DMS114 treated with DMSO at 0.1 percent for 48 hours (cell line): Measurements from ENCODE around the gene GLDN.

ENCODE experiments used
- DNase-seq: peaks from one replicate; lab custom pipeline; 2025; ENCODE audit not compliant: unreplicated experiment; lab: John Stamatoyannopoulos, UW

GLDN gene

DNA sequence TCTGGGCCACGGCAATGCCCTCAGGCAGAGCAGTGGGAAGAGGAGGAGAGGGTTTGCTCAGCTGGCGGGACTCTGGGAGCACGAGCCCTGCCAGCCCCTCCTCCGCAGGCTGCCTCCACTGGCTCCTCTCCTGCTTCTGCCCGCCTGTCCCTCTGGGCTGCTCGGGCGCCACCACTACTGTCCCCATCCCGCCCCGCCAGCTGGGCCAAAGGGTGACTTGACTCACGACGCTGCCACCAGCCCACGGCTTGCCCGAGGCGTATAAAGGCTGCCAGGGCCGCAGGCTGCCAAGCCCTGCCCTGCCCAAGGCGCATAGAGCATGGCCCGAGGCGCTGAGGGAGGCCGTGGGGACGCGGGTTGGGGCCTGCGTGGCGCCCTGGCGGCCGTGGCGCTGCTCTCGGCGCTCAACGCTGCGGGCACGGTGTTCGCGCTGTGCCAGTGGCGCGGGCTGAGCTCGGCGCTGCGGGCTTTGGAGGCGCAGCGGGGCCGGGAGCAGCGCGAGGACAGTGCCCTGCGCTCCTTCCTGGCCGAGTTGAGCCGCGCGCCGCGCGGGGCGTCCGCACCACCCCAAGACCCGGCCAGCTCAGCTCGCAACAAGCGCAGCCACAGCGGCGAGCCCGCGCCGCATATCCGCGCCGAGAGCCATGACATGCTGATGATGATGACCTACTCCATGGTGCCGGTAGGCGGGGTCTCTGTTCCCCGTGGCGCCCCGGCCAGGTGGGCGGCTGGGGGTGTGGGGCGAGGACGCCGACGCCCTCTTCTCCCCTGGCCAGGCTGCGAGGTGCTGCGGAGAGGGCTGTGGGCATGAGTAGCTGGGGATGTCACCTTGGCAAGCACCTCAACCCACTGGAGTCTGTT, at the start of gene GLDN:
Gene GLDN (plus strand): TSS at position 290 of the 861 bp plus-strand sequence. CDS start 30 bp downstream, at position 320.
- no peak for DNase-seq

DNA sequence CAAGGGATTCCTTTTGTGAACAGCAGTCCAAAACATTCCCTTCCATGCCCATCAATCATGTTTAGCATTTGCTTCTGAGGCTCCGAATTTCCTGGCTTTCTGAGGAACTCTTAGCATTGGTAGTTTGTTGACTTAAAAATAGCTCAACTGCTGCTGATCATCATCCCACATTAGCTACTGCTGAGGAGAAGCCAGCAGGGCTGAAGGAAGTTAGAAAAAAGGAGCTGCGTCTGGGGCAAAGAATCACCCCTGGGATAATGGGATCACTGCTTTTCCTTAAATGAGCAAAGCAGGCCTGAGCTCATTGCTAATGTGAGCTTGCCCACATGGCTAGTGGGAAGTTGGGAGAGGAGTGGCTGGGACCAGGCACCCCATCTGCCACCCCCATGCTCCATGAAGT, 42.8 kb upstream of the GLDN start:
- DNase-seq = no peak

DNA sequence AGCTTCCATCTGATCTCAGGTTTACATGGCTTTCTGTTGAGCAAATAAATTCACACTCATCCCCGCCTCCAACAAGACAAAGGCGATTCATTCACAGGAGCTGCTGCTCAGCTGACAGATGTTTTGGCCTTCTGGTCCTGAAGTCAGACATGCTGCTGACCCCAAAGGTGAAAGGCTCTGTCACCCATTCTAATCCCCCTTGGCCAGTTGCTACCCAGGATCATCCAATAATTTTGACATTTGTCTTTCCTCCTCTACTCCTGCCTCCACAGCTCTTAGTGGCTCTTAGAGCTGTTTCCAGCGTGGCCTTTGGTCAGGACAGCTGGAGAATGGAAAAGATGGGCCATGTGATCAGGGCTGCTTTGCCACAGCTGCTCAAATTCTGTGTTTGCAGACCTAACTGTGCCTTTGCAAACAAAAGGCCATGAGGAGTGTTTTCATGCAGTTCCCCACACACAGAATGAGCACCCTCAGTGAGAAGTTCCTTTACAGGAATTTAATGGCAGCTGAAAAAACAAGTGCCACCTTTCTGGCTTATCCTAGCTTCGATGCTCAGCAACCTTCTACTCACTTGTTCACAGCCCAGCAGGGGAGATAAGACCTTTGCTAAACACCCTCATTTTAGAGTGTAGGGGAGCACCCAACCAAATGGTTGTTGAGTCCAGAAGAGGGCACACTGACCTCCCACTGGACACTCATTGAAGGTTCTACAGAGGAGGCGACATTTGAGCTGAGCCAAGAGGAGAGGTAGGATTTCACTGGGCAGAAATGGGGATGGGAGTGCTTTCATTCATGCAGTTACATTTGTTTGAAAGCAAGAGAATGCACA, 42.1 kb upstream of the GLDN start:
- DNase-seq = no peak

- DNase-seq = no peak
Measured at GRCh38 chr15:51302480-51302879, 39.0 kb upstream of the GLDN start.

DNA sequence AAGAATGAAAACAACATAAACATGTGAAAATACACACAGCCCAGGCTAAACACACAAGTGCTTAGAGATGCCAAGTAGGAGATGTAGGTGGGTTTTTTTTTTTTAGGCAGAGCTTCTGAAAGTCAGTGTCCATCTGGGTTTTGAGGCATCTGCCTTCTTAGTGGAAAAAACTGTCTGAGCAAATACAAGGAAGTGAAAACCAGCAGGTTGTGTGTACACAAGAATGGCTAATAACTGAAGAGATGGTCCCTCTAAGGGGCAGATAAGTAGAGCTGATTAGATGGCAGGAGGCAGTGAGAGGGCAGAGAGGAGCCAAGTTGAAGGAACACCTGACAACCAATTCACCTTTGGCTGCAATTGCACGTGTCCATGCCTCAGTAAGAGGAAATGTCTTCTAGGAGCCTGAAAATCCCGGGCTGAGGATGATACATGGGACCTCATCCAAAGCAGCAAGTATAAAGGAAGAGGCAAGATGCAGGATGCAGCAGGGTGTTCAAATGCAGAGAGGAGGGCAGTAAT, 37.9 kb upstream of the GLDN start:
- DNase-seq = no peak

DNA sequence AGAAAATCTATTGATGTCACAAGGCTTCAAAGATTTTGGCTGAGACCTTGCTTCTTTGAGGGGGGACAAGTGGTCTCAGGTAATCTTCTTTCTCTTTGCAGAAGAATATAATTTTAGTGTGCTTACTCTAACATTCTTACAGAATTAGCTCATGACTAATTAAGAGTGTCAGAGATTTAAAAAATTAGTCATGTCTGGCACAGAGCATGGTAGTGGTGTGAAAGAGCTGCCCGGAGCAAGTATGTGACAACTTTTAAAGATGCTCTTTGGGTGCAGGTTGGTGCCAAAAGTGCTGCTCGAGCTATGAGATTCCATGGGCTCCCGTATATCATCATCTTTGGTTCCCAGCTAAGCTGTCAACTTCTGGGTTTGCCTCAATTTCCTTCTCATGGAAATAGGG, 34.1 kb upstream of the GLDN start:
- no peak for DNase-seq

- DNase-seq = no peak
Measured at GRCh38 chr15:51307811-51308210, 33.6 kb upstream of the GLDN start.

DNA sequence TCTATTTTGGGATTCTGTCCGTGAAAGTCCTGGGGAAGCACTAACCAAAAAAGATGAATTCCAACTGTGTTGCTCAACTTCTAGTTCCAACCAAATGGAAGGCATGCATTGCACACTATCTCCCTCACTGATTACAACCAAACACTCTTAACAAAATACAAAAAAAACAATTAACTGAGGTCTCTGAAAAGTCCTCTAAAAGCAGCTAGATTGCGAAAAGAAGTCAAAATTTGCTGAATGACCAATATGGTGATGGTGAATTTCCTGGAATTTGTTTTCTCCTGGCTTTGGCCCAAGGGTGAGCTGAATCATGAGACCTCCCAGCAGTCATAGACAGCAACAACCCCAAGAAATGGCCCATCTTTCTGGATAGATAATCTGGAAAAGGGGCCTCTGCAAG, 31.4 kb upstream of the GLDN start:
- DNase-seq = no peak

DNA sequence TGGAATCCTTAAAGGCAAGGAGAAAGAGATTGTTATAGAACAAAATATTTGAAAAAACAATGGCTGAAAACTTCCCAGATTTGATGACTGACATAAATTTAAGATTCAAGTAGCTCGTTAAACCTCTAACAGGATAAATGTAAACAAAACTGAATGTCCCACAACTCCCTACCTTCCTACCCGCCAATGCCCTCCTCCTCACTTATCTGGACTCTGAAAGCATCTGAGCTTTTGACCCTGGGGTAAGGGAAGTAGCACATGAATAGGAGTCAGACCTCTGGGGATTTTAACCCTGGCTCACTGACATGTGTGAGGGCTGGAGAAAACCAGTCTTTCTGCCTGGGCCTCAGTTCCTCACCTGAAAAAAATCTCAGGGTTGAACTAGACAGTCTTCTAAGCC, 29.9 kb upstream of the GLDN start:
- DNase-seq = no peak

GRCh38 chr15:51312166-51313073, 29.0 kb upstream of the GLDN start:
- DNase-seq = no peak

DNA sequence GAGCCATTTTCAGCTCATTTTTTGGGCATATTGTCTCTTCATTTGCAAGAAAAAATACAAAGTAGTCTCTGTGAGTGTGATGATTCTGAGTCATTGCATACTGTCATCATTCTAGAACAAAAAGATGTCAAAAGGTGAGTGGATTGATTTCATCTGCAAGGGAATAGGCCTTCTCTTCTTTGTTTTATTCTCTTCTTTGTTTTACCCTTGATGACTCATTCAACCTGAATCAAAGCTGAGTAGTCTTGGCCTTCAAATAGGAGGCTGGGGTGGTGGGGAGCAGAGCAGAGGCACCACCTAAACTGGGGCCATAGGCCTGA, 28.4 kb upstream of the GLDN start:
- DNase-seq = no peak

GRCh38 chr15:51313644-51314280, 27.7 kb upstream of the GLDN start:
- no peak for DNase-seq

- no peak for DNase-seq
Measured at GRCh38 chr15:51314391-51315337, 26.8 kb upstream of the GLDN start.

GRCh38 chr15:51315726-51316125, 25.7 kb upstream of the GLDN start:
- DNase-seq = no peak

DNA sequence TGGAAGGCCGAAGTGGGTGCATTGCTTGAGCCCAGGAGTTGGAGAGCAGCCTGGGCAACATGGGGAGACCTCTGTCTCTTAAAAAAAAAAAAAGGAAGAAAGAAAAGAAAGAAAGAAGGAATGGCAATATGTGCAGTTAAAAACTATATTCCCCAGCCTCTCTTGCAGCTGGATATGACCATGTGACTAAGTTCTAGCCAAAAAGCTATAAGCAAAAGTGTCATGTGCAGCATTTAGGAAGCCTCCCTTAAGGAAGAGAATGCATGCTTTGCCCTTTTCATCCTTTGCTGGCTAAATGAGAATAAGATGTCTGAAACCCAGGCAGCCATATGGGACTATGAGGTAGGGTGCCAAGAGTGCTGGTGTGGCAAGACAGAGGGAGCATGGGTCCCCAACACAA, 24.8 kb upstream of the GLDN start:
- DNase-seq = no peak

DNA sequence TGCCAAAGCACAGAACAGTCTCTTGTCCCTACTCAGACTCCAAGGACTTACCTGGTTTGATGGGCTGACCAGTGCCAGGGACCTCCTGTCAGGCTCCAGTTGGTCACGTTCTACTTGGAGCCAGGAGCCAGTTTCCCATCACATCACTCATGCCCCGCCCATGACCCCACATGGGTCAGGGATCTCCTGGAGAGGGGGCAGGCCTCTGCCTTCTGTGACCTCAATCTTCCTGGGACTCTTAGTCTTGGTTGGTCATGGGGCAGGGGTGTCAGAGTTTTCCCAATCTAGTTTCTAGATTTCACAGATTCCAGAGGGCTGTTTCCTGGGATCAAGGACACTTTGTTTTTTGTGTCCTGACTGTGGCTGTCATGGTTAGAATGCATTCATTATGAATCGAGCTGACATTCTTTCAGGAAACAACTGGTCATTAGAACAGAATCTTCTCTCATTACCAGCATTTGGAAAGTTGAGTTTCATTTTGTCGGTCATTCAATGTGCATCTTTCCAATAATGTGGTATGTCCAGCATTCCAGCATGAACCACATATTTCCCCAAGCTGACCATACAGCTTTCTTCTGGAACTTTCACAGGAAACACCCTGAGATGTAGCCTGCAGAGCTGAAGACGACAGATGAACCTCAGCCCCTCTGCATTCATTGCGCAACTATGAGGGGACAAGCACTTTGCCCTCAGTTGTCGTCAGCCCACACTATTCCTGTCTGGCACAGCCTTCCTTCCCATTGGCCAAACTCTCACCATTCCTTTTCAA, 22.9 kb upstream of the GLDN start:
- no peak for DNase-seq

- no peak for DNase-seq
Measured at GRCh38 chr15:51319539-51319938, 21.9 kb upstream of the GLDN start.

DNA sequence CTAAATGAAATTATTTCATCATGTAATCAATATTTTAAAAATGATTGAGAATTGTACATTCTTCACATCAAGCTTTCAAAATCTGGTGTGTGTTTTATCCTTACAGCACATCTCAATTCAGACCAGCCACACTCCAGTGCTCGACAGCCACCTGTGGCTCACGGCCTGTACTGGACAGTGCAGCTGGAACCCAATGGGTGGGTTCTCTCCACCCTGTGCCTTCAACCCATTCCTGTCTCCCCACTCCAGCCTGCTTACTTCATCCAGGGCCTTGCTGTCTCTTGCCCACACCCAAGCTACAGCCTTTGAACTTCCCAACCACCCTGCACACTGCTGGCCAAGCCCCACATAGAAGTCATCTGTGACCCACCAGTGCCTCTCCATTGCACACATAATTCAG, 20.6 kb upstream of the GLDN start:
- DNase-seq = no peak

- DNase-seq = no peak
Measured at GRCh38 chr15:51321316-51321715, 20.1 kb upstream of the GLDN start.
